GM13977 (cell line): ENCODE data around the gene UBL7.

Experiments used
- DNase-seq: peaks from one replicate; pipeline ENCODE4 v3.0.0; 2012; ENCODE audit warnings: low spot score
- in situ Hi-C: fragments of 300-500 bp; cut with MboI; formaldehyde crosslinking; loops from one replicate; pipeline ENCODE4 v1.12.0; 2022; ENCODE audit warnings: low sequenced_read_pairs, low pct_unique_long_range_greater_than_20kb, mixed read lengths, inconsistent platforms; ENCODE audit not compliant: unreplicated experiment
- TF ChIP-seq, protein P1 (sequence below): IDR thresholded peaks from 2 replicates; pipeline ENCODE4 v1.5.1; 2012; ENCODE audit warnings: mild to moderate bottlenecking, control low read depth; ENCODE audit not compliant: insufficient read depth; ENCODE audit errors: extremely low read depth, missing control alignments

Gene UBL7

DNA sequence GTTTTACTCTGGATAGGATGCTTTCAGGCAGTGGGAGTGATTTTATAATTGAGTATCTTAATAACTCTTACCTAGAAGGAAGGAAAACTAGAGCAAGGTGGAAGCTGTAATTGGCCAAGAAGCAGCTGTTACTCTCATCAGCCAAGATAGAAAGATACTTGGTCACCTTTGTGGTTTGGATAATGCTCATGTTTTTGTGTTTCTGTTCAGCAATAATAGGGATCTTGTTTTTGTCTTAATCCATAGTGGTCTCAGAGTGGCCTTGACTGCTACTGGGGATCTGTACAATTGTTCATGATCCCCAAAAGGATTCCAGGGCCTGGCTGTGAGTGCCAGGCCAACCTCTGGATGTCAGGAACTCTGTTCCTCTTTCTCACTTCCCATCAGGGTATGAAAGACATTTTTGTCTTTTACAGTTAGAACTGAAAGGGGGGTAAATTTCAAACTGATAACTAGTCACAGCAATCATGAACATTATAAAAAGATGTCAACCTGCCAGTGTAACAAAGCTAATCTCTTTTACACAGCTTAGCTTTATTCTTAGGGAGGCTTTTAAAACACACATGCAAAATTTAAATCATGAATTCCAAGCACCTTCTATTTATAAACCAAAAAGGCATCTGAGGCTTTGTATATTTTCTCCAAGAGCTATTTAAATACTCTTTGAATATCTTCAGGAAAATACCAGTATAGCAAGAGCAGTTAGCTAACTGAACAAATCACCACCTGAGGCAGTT, 6.0 kb downstream of the UBL7 start:
- TF ChIP-seq, protein P1, sequence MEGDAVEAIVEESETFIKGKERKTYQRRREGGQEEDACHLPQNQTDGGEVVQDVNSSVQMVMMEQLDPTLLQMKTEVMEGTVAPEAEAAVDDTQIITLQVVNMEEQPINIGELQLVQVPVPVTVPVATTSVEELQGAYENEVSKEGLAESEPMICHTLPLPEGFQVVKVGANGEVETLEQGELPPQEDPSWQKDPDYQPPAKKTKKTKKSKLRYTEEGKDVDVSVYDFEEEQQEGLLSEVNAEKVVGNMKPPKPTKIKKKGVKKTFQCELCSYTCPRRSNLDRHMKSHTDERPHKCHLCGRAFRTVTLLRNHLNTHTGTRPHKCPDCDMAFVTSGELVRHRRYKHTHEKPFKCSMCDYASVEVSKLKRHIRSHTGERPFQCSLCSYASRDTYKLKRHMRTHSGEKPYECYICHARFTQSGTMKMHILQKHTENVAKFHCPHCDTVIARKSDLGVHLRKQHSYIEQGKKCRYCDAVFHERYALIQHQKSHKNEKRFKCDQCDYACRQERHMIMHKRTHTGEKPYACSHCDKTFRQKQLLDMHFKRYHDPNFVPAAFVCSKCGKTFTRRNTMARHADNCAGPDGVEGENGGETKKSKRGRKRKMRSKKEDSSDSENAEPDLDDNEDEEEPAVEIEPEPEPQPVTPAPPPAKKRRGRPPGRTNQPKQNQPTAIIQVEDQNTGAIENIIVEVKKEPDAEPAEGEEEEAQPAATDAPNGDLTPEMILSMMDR, result no peak
- in situ Hi-C loops, result no loop called here
- DNase-seq, result no peak

DNA sequence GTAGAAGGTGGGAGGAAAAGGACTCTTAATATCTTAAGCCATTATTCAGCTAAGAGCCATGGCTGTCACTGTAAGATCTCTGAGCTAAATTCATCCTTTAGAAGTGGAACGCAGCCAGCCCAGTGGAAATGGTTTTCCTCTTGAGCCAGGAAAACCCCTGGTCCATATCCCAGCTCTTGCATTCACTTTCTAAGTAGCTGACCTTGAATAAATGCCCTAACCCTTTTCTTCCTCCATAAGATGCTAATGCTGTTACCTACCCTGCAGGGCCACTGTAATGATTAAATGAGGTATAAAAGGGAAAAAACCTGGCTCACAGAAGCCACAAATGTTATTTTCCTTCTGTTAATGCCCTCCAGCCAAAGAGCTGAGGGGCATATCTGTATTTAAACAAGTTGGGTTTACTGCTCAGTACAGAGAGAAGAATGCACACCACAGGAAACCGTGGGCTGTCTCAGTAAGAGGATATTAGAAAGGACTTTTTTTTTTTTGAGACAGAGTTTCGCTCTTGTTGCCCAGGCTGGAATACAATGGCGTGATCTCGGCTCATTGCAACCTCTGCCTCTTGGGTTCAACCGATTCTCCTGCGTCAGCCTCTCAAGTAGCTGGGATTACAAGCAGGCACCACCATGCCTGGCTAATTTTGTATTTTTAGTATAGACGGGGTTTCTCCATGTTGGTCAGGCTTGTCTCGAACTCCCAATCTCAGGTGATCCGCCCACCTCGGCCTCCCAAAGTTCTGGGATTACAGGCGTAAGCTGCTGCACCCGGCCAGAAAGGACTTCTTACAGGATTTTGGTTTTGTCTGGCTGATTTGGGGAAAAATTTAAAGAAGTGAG, 6.8 kb downstream of the UBL7 start:
- in situ Hi-C loops, result no loop called here
- TF ChIP-seq, protein P1, result no peak
- DNase-seq, result no peak

DNA sequence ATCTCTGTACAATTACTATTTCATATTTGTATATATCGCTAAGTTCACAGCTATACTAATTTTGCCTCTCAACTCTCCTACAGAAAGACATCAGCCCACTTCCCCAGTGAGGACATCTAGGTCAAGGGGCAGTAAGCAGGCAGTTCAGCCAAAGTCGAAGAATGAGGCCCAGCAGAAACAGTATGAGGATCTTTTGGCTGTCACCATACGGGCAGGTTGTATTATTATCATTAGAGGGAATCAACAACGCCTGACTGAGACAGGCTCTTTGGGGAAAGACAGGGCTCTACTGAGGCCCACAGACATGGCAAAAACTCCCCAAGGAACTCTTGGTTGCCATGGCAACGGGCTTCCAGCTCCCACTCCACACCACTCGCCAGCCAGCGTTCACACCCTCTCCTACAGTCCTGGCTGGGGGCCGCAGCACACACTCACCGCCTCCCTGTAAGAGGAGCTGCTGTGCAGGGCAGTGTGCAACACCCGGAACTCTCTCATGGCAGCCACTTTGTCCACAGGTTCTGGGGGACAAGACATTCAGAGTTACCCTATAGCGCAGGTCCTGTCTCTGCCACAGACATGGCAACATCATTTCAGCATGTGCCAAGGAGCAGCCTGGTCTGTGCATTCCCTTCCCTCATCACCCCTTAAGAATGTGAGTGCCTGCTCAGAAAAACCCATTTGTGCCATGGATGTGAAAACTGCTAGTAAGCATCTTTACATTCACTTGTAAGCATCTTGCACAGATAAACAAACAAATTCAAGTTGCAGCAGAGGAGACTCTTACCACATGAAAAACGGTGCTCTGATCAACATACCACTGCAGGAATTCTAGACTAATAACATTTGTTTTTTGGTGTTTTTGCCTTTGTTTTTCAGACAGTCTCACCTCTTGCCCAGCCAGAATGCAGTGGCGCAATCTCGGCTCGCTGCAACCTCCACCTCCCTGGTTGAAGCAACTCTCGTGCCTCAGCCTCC, 8.8 kb downstream of the UBL7 start:
- DNase-seq, result no peak
- TF ChIP-seq, protein P1, result no peak
- in situ Hi-C loops, result no loop called here

DNA sequence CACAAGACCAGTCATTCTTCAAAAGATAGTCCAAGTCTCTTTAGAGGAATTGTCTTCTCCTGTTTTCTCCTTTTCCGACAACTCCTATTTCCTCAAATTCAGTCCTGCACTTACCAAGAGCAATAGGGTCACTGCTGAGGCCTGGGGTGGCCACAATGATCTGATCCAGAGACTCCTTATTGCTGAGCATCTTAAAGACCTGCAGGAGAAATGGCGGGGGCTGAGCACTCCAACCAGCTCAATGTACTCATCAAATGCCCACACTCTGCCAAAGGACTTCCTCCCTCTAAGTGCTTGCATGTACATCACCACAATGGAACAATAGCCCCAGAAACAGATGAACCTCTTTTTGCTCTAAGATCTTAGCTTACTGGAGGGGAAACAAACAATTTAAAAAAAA, 9.6 kb downstream of the UBL7 start:
- DNase-seq, result no peak
- TF ChIP-seq, protein P1, result no peak
- in situ Hi-C loops, result no loop called here

DNA sequence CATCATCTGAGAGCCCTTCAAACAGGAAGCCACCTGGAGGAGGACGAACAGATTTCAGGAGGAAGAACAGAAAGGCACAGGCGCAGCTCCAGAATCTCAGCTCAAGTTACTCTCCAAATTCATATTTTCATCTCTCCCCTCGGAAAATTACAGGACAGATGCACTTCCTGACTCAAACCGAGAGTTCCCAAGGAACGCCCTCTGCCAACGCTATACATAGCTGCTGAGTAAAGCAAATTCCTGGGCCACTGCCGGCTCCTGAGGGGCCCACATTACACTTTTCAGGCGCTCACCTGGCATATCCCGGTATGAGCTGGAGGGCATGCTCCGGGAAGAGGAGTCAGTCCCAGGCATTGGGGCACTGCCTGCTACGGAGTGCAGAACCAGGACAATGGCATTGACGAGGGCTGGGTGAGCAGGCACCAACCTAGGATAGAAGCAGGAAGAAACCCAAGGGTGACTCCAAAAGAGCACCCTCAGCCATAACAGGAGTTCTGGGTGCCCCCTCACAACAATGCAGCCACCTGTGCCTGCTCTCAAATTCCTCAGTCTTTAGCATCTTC, 11.2 kb downstream of the UBL7 start:
- TF ChIP-seq, protein P1, result no peak
- DNase-seq, result no peak
- in situ Hi-C loops, result no loop called here

DNA sequence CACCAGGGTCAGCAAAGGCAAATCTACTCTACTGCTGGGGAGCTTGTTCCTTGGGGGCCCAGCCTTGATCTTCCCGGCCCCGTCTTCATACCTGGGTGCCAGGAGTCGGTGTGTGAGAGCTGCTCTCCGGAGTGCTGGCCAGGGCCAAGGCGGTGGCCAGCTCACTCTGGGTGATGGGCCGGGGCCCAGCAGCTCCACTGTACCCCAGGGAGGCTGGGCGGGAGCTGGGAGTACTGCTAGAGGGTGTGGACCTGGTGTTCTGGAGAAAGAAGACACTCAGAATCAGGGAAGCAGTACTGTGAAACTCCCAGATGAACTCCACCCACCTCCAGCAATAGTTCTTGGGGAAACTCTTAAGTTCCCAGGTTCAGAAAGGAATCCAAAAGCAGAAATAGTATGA, 11.9 kb downstream of the UBL7 start:
- in situ Hi-C loops, result no loop called here
- DNase-seq, result no peak
- TF ChIP-seq, protein P1, result no peak
